Right renal pelvis (tissue), 4 donors: ENCODE results near the gene OBSL1. TPM values are rescaled to one million over a fixed set of nuclear protein-coding genes. Genes with fewer than 3 reads are reported as not detected.

Source experiments
- DNase-seq, 4 donors: peaks; one replicate each; pipeline ENCODE4 v3.0.0-alpha.2; 2013; ENCODE audit warnings: low read depth in 4 of 4, low spot score in 3 of 4, missing footprints in 1 of 4
- polyA plus RNA-seq, 4 donors: library from polyadenylated mRNA; unstranded; fragments of 120-200 nt; gene quantifications; one replicate each; pipeline ENCODE4 v1.2.1, GENCODE V29; 2013; ENCODE audit not compliant: insufficient read length in 4 of 4

The OBSL1 gene
- polyA plus RNA-seq, 4 donors = 122 to 193 (median 147) TPM

DNA sequence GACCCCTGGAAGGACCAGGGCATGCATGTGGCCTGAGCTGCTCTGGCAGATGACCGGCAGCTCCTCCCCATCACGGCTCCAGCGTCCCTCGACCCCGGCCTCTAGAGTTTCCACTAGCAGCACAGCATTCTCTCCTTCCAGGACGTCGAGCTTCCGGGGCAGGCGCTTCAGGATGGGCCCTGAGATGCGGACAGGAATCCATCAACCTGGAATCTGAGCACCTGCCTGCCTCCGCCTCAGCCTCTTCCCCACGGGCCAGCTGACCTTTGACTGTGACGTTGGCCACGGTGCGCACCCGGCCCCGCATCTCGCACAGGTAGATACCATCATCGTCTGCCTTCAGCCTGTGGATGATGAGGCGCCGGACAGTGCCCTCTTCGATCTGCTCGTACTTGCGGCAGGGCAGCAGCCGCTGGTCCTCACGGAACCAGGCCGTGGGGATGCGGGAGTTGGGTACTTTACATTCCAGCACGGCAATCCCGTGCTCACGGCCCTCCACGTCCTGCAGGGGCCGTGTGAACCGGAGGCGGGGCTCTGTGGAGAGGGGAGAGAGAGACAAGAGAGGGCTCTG lies 3.5 kb downstream of the OBSL1 start:
- DNase-seq = no peak

GRCh38 chr2:219567131-219567530 lies 4.2 kb downstream of the OBSL1 start:
- no peak for DNase-seq

DNA sequence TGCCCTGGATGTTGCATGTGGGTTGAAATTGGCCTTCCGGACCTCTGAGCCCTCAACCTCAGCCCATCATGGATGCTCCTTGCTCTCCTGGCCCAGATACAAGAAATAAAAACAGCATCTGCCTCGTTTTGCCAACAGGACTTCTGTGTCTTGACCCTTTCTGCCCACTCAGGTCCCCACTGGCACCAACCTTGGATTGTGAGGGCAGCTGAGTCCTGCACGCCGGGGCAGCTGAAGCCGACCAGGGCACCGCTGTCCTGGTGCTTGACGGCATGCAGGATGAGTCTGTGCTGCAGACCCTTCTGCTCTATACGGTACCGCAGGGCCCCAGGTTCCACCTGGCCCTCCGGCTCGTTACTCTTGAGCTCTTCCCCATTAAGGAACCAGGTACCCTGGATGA lies 4.7 kb downstream of the OBSL1 start:
- DNase-seq = no peak

GRCh38 chr2:219565130-219566080 lies 5.9 kb downstream of the OBSL1 start:
- no peak for DNase-seq

DNA sequence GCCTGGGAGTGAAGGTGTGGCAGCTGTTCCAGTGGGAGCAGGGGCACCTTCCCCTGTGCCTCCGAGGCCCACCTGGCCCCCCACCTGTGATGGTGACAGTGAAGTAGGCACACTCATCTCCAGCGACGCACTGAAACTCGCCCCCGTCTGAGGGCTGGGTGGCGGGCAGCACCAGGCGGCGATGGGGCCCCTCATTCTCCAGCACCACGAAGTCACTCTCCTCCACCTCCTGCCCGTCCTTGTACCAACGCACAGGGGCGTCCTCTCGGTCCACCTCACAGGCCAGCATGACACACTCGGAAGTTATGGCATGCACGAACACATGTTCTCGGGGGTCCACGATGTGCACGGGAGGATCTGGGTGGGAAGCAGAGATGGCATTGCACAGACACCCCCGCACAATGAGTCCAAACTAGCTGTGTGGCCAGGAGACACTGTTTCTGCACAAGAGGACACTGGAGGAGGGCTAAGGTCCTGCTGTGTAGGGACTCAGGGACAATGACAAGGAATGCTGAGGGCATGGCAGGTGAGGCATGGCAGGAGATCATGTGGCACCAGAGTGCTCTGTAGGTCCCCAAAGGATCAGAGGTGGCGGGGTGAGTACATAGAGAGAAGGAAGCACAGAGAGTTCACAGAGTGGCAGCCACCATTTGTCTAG lies 7.9 kb downstream of the OBSL1 start:
- DNase-seq = no peak

- DNase-seq = no peak
These were observed 9.0 kb downstream of the OBSL1 start for GRCh38 chr2:219562049-219563020.

DNA sequence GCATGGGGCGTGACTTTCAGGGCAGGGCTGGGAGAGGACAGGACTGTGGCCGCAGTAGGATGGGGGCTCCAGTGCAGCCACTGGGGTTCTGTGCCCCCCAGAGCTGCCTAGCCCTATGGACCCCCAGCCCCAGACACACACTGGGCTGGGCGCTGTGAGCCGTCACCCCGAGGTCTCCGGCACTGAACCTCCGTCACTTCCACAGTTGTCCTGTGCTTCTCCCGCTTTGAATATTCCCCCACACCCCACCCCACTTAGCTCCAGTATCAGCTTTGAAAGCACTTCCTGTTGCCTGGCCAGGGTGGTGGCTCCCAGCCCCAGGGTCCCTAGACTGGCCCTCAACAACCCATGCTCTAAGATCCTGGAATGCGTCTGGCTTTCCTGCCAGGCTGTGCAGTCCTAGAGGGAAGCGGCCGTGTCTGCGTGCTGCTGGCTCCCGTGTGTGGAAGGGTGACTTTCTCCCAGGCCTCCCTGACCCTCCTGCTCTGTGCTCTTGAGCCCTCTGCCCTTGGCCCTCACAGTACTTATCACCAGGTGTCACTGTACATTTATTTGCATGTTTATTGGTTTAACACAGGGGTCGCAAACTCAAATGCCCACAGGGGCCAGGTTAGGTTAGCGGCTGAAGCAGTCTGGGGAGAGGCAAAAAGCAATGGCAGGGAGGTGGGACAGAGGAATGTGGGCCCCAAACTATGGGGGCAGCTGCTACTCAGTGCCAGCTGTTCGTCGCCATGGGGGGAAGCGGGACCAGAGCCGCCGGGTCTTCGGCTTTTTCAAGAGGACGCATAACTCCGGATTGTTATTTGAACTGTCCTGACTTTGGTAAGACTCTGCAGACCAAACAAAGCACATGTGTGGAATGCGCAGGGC lies 9.9 kb downstream of the OBSL1 start:
- no peak for DNase-seq

DNA sequence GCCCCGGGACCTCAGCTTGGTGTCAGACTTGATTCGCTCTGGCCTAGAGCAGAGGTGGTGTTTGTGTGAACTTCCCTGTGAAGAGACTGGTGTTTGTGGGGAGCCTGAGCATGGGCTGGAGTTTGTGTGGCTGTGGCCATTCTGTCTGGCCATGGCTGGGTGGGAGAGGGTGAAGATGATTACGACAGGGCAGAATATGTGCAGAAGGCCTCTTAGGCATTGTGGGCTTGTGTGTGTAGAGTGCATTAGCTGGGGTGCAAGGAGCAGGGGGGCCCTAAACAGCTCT lies 10.5 kb downstream of the OBSL1 start:
- no peak for DNase-seq

- DNase-seq = no peak
These were observed 11.1 kb downstream of the OBSL1 start for GRCh38 chr2:219560037-219560892.

GRCh38 chr2:219559156-219559915 lies 12.0 kb downstream of the OBSL1 start:
- DNase-seq = no peak

GRCh38 chr2:219557791-219558785 lies 13.3 kb downstream of the OBSL1 start:
- no peak for DNase-seq

DNA sequence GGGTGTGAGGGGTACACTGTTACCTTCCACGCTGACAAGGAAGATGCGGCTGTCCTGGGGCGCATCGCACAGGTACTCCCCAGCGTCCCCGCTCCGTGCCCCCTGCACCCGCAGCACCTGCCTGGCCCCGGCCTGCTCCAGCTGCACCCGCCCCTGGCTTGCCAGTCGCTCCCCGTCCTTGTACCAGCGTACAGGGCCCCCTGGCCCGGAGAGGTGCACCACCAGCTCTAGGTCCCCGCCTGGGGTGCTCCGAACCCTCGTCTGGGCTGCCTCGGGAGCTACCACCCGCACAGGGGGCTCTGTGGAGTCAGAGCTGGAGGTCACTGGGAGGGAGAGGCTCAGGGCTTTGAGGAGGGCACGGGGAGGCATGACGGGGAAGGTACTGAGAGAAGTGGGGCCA lies 14.0 kb downstream of the OBSL1 start:
- DNase-seq = no peak

- DNase-seq = no peak
These were observed 14.9 kb downstream of the OBSL1 start for GRCh38 chr2:219556413-219556812.

DNA sequence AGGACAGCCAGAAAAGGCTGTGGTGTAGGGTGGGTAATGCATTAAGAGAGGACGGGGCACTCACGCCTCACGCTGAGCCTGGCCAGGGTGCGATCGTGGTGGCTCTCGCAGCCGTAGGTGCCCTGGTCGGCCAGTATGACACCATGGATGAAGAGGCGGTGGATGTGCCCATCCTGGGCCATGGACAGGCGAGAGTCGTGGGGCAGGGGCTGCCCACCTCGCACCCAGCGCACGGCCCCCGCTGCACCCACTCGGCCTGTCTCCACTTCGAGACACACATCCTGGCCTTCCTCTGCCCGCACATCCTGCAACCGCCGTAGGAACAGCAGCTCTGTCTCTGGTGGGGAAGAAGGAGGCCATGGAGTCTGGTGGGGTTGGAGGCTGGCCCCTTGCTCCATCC lies 15.4 kb downstream of the OBSL1 start:
- DNase-seq = no peak

DNA sequence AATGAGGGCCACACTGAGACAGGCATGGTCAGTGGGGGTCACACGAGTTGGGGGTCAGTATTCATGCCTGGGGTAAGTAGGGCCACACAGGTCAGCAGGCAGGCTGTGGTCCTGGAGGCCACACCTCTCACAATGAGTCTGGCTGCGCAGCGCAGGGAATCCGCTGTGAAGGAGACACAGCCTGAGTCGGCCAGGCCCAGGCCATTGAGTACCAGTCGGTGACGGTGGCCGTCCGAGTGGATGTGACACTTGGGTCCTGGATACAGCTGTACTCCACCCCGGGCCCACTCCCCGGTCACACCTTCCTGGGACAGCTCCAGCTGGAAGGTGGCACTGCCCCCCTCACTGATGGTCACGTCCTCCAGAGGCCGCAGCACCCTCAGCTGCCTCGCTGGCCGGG lies 17.0 kb downstream of the OBSL1 start:
- DNase-seq = no peak

- no peak for DNase-seq
These were observed 17.8 kb downstream of the OBSL1 start for GRCh38 chr2:219553463-219553963.

DNA sequence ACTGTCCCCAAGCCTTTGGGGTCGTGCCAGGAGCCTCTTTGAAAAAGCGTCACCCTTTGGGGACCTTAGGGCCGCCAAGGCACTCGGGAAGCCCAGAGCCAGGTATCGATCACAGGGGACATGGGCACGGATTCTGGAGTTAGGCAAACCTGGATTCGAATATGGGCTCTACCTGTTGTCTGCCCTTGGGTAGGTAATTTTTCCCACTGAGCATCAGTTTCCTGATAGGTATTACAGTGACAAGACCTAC lies 18.2 kb downstream of the OBSL1 start:
- DNase-seq = no peak
